Lung (tissue), 12 donors: ENCODE data around the gene PTPN3. TPM values are rescaled to one million over a fixed set of nuclear protein-coding genes. Genes with fewer than 3 reads are reported as not detected.

Experiments
- ATAC-seq: fragments of 200-7000 bp; cut with Tn5 transposase; one replicate; pipeline ENCODE4 v1.9.1; 2020; ENCODE audit warnings: moderate number of reproducible peaks; ENCODE audit not compliant: insufficient read depth, low FRiP score
- DNase-seq, 3 donors: peaks; one replicate each; pipeline ENCODE4 v3.0.0-alpha.2; 2013 to 2017
- H3K27ac ChIP-seq, 2 donors: one replicate each; pipeline ENCODE4 v1.5.1; 2013; ENCODE audit warnings: mild to moderate bottlenecking in 2 of 2, moderate library complexity in 2 of 2, control low read depth in 1 of 2, inconsistent platforms in 1 of 2, low read depth in 1 of 2, low read length in 1 of 2
- H3K27me3 ChIP-seq, 3 donors: one replicate each; pipeline ENCODE4 v1.5.1; 2013; ENCODE audit warnings: low read length in 2 of 3; ENCODE audit not compliant: control insufficient read depth in 3 of 3, insufficient read depth in 3 of 3
- H3K36me3 ChIP-seq, 4 donors: one replicate each; pipeline ENCODE4 v1.5.1; 2013; ENCODE audit warnings: low read length in 4 of 4, mild to moderate bottlenecking in 1 of 4, moderate library complexity in 1 of 4; ENCODE audit not compliant: control insufficient read depth in 4 of 4, insufficient read depth in 4 of 4
- H3K4me1 ChIP-seq, 5 donors: one replicate each; pipeline ENCODE4 v1.5.1; 2013; ENCODE audit warnings: low read length in 5 of 5, mild to moderate bottlenecking in 2 of 5, moderate library complexity in 1 of 5; ENCODE audit not compliant: control insufficient read depth in 5 of 5, insufficient read depth in 5 of 5
- H3K4me3 ChIP-seq: one replicate; pipeline ENCODE4 v1.5.1; 2013; ENCODE audit warnings: mild to moderate bottlenecking, control low read depth, moderate library complexity
- H3K9ac ChIP-seq, 2 donors: one replicate each; pipeline ENCODE4 v1.5.1; 2013; ENCODE audit warnings: low read length in 2 of 2, control low read depth in 1 of 2; ENCODE audit not compliant: insufficient read depth in 1 of 2
- H3K9me3 ChIP-seq, 4 donors: one replicate each; pipeline ENCODE4 v1.5.1; 2013; ENCODE audit warnings: low read length in 3 of 4, mild to moderate bottlenecking in 1 of 4, moderate library complexity in 1 of 4; ENCODE audit not compliant: control insufficient read depth in 4 of 4, insufficient read depth in 3 of 4
- CTCF ChIP-seq: IDR thresholded peaks from 2 replicates; pipeline ENCODE4 v1.5.1; 2012; ENCODE audit warnings: mild to moderate bottlenecking; ENCODE audit errors: control extremely low read depth, extremely low read depth
- WGBS, 2 donors: extraction: QIAGEN DNeasy Blood & Tissue Kit; methylation state at CpG; one replicate each; pipeline ENCODE4 v1.1.7; 2013; 5-methylcytosine and 5-hydroxymethylcytosine counted together
- polyA plus RNA-seq, 2 donors: library from polyadenylated mRNA; stranded (reverse); fragments of 200-250 nt; gene quantifications; one replicate each; pipeline ENCODE4 v1.2.1, GENCODE V29; 2013
- total RNA-seq, 2 donors: library from RNA; depleted of rRNA in 1 of 2; stranded (reverse); fragments of >200 nt in 1 of 2; gene quantifications; one replicate each; pipeline ENCODE4 v1.2.1, GENCODE V29; 2014 to 2021
- donor health status: control.
- donor health status: control.
- donor health status: Bipolar disorder and iron deficiency.
- donor health status: healthy.
- donor health status: DM: yes; HTN: yes; CAD: no.

Gene PTPN3
- total and polyA plus RNA-seq, 4 donors: 5.7 to 16.9 (median 11.2) TPM

- peak overlapping the region in 1 of 2 donors; percentile 44 for H3K9ac ChIP-seq
- 57 to 72% methylated on average over 7 of the region's 7 CpGs for WGBS, 2 donors
These were observed 24.8 kb downstream of the PTPN3 start for GRCh38 chr9:109473329-109473728.

GRCh38 chr9:109471475-109472393 lies 26.4 kb downstream of the PTPN3 start:
- Histone ChIP-seq H3K36me3 (no peaks in the 10 kb centered on the region), H3K27ac (no peak overlapping the region), H3K4me3 (no peak overlapping the region), H3K4me1 (peaks cover 3 to 21% (median 5%) of the 10 kb centered on the region in 5 donors), H3K9me3 (no peaks in the 10 kb centered on the region), H3K27me3 (no peaks in the 10 kb centered on the region), H3K9ac (no peak overlapping the region)
- TF ChIP-seq CTCF: no peak
- peak; percentile 17 to 71 (median 64) for DNase-seq
- WGBS, 2 donors: 45 to 55% methylated on average over 5 of the region's 5 CpGs
- ATAC-seq: no peak

More at GRCh38 chr9:109473329-109473728, 24.8 kb downstream of the PTPN3 start:
- TF ChIP-seq CTCF: no peak
- peaks cover 0 to 2% (median 0%) of the 10 kb centered on the region in 4 donors for H3K9me3 ChIP-seq
- DNase-seq (no peak), ATAC-seq (no peak)
- peak overlapping the region; percentile 47 to 62 for H3K27ac ChIP-seq
- no peak overlapping the region for H3K4me3 ChIP-seq
- H3K4me1 ChIP-seq: peaks cover 5 to 24% (median 10%) of the 10 kb centered on the region in 5 donors
- no peaks in the 10 kb centered on the region for H3K36me3 ChIP-seq
- H3K27me3 ChIP-seq: no peaks in the 10 kb centered on the region

DNA sequence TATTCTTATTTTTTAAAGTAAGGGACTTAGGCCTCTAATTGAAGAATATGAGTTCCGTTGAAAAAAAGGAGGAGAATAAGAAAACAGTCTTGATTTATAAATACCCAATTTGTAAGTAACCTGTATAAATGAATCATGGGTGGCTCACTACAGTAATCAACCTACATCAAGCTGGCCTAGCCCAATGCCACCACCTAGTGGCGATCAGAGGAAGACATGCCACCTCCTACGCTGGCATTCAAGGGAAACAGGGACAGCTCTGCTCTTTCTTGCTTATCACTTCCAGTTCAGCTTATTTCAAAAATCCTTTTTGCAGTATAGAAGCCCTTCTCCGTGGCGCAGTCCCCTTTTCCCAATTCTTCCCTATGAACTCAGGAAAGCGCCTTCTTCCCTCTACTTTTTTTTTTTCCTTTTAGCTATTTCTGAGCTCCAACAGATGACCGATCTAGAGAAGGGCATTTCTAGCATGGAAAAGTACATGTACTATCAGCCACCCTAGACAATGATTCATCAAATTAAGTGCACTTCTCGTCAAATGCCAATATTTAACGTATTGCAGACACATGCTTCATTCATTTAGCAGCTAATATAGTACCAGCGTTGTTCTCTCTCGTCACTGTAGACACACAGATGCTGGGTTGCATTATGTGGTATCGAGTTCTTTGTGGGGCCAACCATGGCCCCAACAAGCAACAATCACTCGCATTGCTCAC lies 28.3 kb downstream of the PTPN3 start:
- H3K4me1 ChIP-seq: peaks cover 0 to 18% (median 5%) of the 10 kb centered on the region in 5 donors
- H3K27ac ChIP-seq: peak overlapping the region in 1 of 2 donors; percentile 44
- H3K9me3 ChIP-seq: no peaks in the 10 kb centered on the region
- H3K27me3 ChIP-seq: no peaks in the 10 kb centered on the region
- H3K36me3 ChIP-seq: no peaks in the 10 kb centered on the region
- WGBS, 2 donors: 39 to 43% methylated on average over 13 of the region's 13 CpGs
- DNase-seq: peak; percentile 68 to 83 (median 75)
- ATAC-seq: peak; percentile 90
- no peak overlapping the region for H3K9ac ChIP-seq
- TF ChIP-seq CTCF: peak; percentile 64
- H3K4me3 ChIP-seq: no peak overlapping the region
